PC-9 (cell line): ENCODE results near the gene PLCL2.

Experiments used
- CTCF ChIP-seq: fragments of 200-600 bp; sonication (generic); conservative IDR thresholded peaks from 2 replicates; pipeline ENCODE4 v1.6.1; 2017; ENCODE audit warnings: mixed run types, antibody characterized with exemption, mild to moderate bottlenecking, moderate library complexity
- EZH2 ChIP-seq: fragments of 200-600 bp; sonication (generic); IDR thresholded peaks from 2 replicates; pipeline ENCODE4 v1.8.0; 2017; ENCODE audit warnings: antibody characterized with exemption, low read depth

- TF ChIP-seq CTCF (no peak), EZH2 (no peak)
These were observed 185.0 kb downstream of the PLCL2 start for GRCh38 chr3:17069754-17070153.
